Ishikawa (cell line): ENCODE results near the gene CALHM2.

ENCODE experiments used
- CREB1 ChIP-seq: IDR thresholded peaks from 2 replicates; pipeline ENCODE4 v1.6.1; 2012; ENCODE audit warnings: low read depth
- EP300 ChIP-seq: IDR thresholded peaks from 2 replicates; pipeline ENCODE4 v1.6.1; 2012; ENCODE audit warnings: borderline replicate concordance
- NFIC ChIP-seq: IDR thresholded peaks from 2 replicates; pipeline ENCODE4 v1.6.1; 2012
- RAD21 ChIP-seq: IDR thresholded peaks from 2 replicates; pipeline ENCODE4 v1.6.1; 2012; ENCODE audit warnings: low read depth
- TAF1 ChIP-seq: IDR thresholded peaks from 2 replicates; pipeline ENCODE4 v1.6.1; 2012; ENCODE audit warnings: low read depth, mild to moderate bottlenecking
- TCF12 ChIP-seq: IDR thresholded peaks from 2 replicates; pipeline ENCODE4 v1.6.1; 2012; ENCODE audit warnings: low read depth
- ZBTB7A ChIP-seq: IDR thresholded peaks from 2 replicates; pipeline ENCODE4 v1.6.1; 2012; ENCODE audit warnings: low read depth

DNA sequence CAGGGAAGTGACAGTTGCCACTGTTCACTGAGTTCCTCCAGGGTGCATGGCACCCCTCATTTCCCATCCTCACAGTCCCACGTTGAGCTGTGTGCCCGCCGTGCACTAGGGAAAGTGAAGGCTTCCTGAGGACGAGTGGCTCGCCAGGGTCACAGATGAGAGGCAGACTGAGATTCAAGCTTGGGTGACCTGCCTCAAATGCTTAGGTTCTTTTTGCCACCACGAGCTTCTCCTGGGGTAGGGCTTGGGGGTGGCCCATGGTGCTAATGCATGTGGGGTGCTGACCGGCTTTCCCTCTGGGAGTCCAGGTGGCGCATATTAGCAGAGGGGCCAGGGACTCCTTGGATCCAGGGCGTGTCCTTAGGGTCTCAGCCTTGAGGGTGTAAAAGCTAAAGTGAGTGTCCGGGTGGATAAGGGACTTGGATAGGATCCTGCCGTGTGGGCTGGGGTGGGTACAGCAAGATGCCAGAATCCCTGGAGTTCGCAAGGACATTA is 1.9 kb downstream of the CALHM2 start:
- TF ChIP-seq RAD21, result no peak
- no peak for TF ChIP-seq CREB1
- no peak for TF ChIP-seq ZBTB7A
- TF ChIP-seq EP300, result no peak
- TF ChIP-seq NFIC, result no peak
- no peak for TF ChIP-seq TAF1
- no peak for TF ChIP-seq TCF12
